Stimulated activated memory B cell treated with anti-CD40 and anti-IgM and Interleukin-4, amounts not matched to agents 10 μg/mL and 1 μg/mL and 100 μg/mL, for 72 hours (primary cell): Measurements from ENCODE around the gene DCST2.

Experiments
- ATAC-seq: fragments of 150-1000 bp; cut with Tn5 transposase; 2 replicates; pipeline ENCODE4 v1.10.0; 2021
- H3K27ac Mint-ChIP-seq: one replicate; pipeline ENCODE4 v1.8.0; 2022; ENCODE audit warnings: mild to moderate bottlenecking, mixed read lengths
- H3K27me3 Mint-ChIP-seq: one replicate; pipeline ENCODE4 v1.8.0; 2022; ENCODE audit warnings: mixed read lengths
- H3K36me3 Mint-ChIP-seq: one replicate; pipeline ENCODE4 v1.8.0; 2022; ENCODE audit warnings: mixed read lengths
- H3K4me1 Mint-ChIP-seq: one replicate; pipeline ENCODE4 v1.8.0; 2022; ENCODE audit warnings: mixed read lengths
- H3K4me3 Mint-ChIP-seq: one replicate; pipeline ENCODE4 v1.8.0; 2022; ENCODE audit warnings: mild to moderate bottlenecking, moderate library complexity, mixed read lengths
- H3K9me3 Mint-ChIP-seq: one replicate; pipeline ENCODE4 v1.8.0; 2022; ENCODE audit warnings: mixed read lengths

DCST2 gene

GRCh38 chr1:155033524-155033923, at the start of gene DCST2, which contains the start of gene DCST1:
Gene DCST2 (minus strand): TSS chr1:155033781. CDS start chr1:155033701, 80 bp downstream.
Gene DCST1 (plus strand): TSS chr1:155033824. CDS start chr1:155034037, 213 bp downstream.
- Mint-ChIP-seq H3K9me3 (no peaks in the 10 kb centered on the region), H3K27ac (no peak within 1 kb of the TSS), H3K27me3 (peaks cover 34% of the 10 kb centered on the region), H3K4me3 (no peak within 1 kb of the TSS), H3K4me1 (peaks cover 6% of the 10 kb centered on the region), H3K36me3 (no peaks in the 10 kb centered on the region)
- no peak for ATAC-seq

DNA sequence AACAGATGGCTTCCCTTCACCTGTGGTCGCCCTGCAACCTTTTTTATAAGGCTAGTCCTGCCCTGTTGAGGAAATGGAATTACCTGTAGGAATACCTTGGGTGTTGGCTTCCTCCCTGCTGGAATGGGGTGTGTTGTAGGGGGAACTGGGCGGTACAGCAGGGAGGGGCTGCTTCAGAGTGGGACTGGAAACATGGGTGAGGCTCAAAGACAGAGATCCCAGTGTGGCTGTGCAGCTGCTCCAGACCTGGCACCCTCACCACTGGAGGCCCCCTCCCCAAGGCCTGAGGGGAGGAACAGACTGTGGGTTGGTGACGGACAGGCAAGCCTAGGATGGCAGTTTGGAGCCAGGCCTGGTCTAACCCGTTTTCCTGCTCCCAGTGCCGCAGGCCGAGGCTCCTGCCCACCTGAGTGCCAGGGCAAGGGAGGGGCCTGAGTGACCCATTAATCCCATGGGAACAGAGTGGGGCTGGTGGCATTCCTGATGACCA, 49.5 kb upstream of the DCST2 start:
- Mint-ChIP-seq H3K4me3 (no peak overlapping the region), H3K27ac (no peak overlapping the region), H3K9me3 (no peaks in the 10 kb centered on the region), H3K36me3 (no peaks in the 10 kb centered on the region), H3K27me3 (peaks cover 47% of the 10 kb centered on the region), H3K4me1 (peaks cover 59% of the 10 kb centered on the region)
- ATAC-seq: no peak

- Mint-ChIP-seq H3K27me3 (peaks cover 47% of the 10 kb centered on the region), H3K4me3 (peak overlapping the region; percentile 65), H3K9me3 (no peaks in the 10 kb centered on the region), H3K36me3 (no peaks in the 10 kb centered on the region), H3K4me1 (peaks cover 66% of the 10 kb centered on the region), H3K27ac (no peak overlapping the region)
- no peak for ATAC-seq
These were observed 48.9 kb upstream of the DCST2 start for GRCh38 chr1:155082301-155083051.

DNA sequence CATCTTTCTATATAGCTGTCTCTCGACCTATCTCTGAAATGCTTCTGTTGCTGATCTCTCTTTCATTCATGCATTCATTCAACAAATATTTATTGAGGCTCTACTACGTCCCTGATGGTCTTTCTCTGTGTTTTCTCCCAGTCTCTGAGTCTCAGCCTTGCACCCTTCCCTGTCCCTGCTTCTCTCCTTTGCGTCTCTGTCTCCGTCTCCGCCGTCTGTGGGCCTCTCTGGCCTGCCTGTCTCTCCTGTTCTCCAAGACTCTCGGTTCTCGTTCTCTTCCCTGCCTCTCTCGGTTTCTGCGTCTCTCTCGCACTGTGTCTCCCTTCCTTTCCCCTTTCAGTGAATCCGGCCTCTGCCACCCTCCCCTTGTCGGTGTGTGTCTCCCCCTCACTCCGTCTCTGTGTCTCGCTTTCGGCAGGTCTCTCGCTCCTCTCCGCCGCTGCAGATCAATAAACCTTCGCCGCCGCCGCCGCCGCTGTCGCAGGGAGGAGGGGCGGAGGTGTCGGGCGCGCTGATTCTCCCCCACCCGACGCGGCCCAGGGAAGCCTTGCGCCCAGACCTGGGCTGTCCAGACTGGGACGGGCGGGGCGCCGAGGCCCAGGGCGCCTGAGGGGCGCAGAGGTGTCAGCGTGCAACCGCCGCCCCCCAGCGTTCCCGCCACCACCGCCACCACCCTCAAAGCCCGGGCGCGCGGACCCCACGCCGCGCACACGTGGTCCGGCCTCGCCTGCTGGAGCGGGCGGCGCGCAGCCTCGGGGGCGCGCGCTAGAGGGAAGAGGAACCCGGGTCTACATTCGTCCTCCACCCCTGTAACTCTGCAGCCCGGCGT, 48.1 kb upstream of the DCST2 start:
- H3K4me3 Mint-ChIP-seq: peak overlapping the region; percentile 65
- H3K27me3 Mint-ChIP-seq: peaks cover 47% of the 10 kb centered on the region
- H3K4me1 Mint-ChIP-seq: peaks cover 66% of the 10 kb centered on the region
- ATAC-seq: no peak
- no peaks in the 10 kb centered on the region for H3K9me3 Mint-ChIP-seq
- H3K27ac Mint-ChIP-seq: no peak overlapping the region
- no peaks in the 10 kb centered on the region for H3K36me3 Mint-ChIP-seq

DNA sequence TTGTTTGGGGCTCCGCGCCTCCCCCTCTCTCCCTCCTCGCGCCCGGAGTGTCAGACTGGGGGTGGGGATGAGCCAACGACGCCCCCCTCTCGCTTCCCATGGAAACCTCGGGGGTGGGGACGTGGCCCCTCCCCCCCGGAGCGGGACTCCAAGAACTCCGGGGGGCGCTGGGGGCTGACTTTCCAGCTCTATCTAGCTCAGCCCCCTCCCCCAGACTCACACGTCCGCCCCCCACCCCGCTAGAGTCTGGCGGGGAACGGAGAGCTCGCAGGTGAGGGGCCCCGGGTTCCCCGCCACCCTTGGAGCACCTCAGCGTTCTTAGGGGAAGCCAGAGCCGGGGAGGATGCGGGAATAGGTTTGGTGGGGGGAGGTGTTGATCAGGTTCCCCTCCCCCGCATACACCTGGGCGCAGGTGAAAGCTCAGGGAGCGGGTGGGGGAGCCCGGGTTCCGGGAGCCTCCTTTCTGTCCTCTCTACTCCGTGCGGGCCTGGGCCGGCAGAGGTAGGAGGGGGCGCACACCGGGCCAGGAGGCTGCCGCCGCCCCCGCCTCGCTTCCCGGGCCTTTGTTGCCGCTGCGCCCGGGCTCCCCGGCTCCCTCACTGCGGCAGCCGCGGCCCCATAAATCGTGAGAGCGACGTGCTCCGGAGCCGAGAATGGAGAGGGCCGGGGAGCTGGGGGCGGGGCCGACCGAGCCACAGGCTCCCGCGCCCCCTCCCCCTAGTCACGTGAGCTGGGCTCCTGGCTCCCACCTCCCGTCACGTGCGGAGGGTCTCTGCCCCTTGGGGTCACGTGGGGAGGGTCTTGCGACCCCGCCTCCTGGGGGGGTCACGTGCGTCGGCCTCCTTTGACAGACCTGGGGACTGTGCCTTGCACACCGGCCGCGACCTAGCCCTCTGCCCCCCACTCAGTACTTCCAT, 47.0 kb upstream of the DCST2 start:
- Mint-ChIP-seq H3K36me3 (no peaks in the 10 kb centered on the region), H3K27ac (no peak overlapping the region), H3K4me3 (peak overlapping the region; percentile 6), H3K27me3 (peaks cover 47% of the 10 kb centered on the region), H3K4me1 (peaks cover 57% of the 10 kb centered on the region), H3K9me3 (no peaks in the 10 kb centered on the region)
- no peak for ATAC-seq

- Mint-ChIP-seq H3K36me3 (no peaks in the 10 kb centered on the region), H3K27me3 (peaks cover 47% of the 10 kb centered on the region), H3K27ac (peak overlapping the region; percentile 50), H3K4me1 (peaks cover 52% of the 10 kb centered on the region), H3K4me3 (peak overlapping the region; percentile 68), H3K9me3 (no peaks in the 10 kb centered on the region)
- ATAC-seq: no peak
These were observed 46.1 kb upstream of the DCST2 start for GRCh38 chr1:155079487-155080311.

DNA sequence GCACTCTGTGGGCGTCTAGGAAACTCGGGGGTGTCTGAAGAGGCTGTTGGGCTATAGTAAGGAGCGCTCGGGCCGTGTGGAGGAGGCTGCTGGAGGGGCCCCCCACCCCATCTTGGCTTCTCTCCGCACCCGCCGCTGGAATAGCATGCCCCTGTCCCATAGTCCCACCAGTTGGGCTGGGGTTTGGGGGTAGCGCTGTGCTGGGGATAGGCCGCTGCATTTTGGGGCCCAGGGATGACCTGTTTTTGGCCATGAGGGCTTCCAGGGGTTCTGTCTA, 45.6 kb upstream of the DCST2 start:
- H3K9me3 Mint-ChIP-seq: no peaks in the 10 kb centered on the region
- H3K36me3 Mint-ChIP-seq: no peaks in the 10 kb centered on the region
- ATAC-seq: no peak
- peaks cover 47% of the 10 kb centered on the region for H3K27me3 Mint-ChIP-seq
- peak overlapping the region; percentile 68 for H3K4me3 Mint-ChIP-seq
- H3K27ac Mint-ChIP-seq: peak overlapping the region; percentile 50
- peaks cover 47% of the 10 kb centered on the region for H3K4me1 Mint-ChIP-seq

DNA sequence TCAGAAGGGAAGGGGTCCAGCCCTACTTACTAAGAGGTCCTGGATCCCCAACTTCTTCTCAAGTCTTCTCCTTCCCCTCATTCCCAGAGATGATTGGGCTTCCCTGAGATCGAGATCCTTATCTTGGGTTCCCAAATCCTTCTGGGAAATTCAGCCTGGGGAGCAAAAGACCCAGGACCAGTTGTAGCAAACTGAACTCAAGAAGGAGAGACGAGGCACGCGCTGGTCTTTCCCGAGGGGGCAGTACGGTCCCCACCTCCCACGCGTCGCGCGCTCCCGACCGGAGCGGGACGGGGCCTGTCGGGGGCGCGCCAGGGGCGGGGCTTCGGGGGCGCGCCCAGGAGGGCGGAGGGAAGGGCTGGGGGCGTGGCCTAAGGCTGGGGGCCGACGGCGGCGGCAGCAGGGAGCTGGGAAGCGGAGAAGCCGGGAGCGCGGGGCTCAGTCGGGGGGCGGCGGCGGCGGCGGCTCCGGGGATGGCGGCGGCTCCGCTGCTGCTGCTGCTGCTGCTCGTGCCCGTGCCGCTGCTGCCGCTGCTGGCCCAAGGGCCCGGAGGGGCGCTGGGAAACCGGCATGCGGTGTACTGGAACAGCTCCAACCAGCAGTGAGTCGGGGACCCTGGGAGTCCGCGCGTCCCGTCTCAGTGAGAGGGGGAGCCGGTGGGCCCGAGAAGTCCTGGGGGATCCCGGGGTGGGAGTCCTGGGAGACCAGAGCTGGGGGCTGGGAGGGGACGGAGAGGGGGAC, 45.1 kb upstream of the DCST2 start, which contains the start of gene EFNA3:
EFNA3 (plus strand) TSS at position 369 of the 741 bp plus-strand sequence; CDS start at position 474, 105 bp downstream.
- ATAC-seq: peak; percentile 68
- H3K27ac Mint-ChIP-seq: peak within 1 kb of the TSS; percentile 50
- peaks cover 41% of the 10 kb centered on the region for H3K27me3 Mint-ChIP-seq
- no peaks in the 10 kb centered on the region for H3K9me3 Mint-ChIP-seq
- no peaks in the 10 kb centered on the region for H3K36me3 Mint-ChIP-seq
- H3K4me3 Mint-ChIP-seq: peak within 1 kb of the TSS; percentile 68
- H3K4me1 Mint-ChIP-seq: peaks cover 46% of the 10 kb centered on the region

DNA sequence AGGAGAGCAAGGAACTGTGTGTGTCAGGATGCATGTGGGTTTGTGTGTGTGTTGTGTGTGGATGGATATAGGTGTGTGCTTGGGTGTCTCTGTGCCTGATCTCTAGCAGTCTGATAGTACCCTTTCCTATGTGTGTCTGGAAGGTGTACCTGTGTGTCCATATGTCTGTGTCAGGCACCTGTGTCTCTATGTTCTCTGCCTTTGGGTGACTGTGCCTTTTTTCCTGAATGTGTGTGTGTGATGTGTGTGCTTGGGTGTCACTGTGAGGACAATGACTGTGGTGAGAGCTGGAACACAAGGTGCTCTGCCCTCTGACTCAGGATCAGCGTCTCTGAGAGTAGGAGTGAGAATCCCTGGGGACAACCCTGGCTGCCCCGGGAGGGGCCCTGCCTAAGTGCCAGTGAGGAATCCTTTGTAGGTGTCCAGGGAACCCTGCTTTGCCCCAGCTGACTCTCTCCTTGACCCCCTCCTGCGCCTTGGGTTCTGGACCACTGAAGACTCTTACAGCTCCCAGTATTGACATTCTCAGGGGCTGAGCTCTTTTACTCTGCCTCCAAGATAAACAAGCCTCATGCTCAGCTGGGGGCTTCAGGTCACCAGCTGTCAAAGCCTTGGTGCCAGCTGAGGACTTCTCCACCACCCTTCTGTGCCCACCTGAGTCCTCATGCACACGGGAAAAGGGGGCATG, 44.3 kb upstream of the DCST2 start:
- ATAC-seq: no peak
- Mint-ChIP-seq H3K27ac (no peak overlapping the region), H3K36me3 (no peaks in the 10 kb centered on the region), H3K4me3 (no peak overlapping the region), H3K4me1 (peaks cover 50% of the 10 kb centered on the region), H3K27me3 (peaks cover 34% of the 10 kb centered on the region), H3K9me3 (no peaks in the 10 kb centered on the region)

DNA sequence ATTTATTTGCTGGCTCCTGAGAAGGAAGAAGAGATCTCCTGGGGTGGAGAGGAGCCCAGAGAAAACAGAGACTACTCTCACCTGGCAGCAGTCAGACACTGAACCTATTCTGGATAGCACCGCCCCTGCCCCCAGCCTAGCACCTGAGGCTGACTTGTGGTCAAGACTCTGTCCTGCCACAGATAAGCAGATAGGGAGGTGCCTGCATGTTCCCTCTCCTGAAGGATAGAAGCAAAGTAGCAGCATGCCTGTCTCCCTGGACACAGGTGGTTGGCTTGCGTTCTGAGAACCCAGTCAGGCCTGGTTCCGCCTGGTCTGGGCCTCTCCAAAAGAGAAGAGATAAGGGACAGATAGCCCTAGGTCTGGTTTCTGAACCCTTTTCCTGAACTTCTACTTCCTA, 43.8 kb upstream of the DCST2 start:
- Mint-ChIP-seq H3K36me3 (no peaks in the 10 kb centered on the region), H3K27ac (no peak overlapping the region), H3K9me3 (no peaks in the 10 kb centered on the region), H3K4me3 (no peak overlapping the region), H3K4me1 (peaks cover 46% of the 10 kb centered on the region), H3K27me3 (peaks cover 28% of the 10 kb centered on the region)
- no peak for ATAC-seq

DNA sequence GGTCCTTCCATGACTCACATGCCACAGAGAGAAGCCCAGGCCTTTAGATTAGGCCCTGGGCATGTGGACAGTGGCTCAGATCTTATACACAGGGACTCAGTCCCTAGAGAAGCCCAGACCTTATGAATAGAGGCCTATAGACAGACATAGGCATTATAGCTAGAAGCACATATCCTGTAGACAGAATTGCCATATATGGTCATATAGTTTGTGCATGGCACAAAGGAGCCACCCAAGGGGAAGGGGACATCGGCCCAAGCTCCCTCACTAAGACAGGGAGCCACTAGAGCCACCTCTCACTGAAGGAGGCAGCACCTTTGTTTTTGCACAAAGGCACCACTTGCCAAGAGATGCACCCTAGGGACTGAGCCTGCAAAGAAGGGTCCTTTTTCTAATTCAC, 42.8 kb upstream of the DCST2 start:
- Mint-ChIP-seq H3K27ac (no peak overlapping the region), H3K4me1 (peaks cover 42% of the 10 kb centered on the region), H3K9me3 (no peaks in the 10 kb centered on the region), H3K36me3 (no peaks in the 10 kb centered on the region), H3K27me3 (peaks cover 19% of the 10 kb centered on the region), H3K4me3 (no peak overlapping the region)
- ATAC-seq: no peak

DNA sequence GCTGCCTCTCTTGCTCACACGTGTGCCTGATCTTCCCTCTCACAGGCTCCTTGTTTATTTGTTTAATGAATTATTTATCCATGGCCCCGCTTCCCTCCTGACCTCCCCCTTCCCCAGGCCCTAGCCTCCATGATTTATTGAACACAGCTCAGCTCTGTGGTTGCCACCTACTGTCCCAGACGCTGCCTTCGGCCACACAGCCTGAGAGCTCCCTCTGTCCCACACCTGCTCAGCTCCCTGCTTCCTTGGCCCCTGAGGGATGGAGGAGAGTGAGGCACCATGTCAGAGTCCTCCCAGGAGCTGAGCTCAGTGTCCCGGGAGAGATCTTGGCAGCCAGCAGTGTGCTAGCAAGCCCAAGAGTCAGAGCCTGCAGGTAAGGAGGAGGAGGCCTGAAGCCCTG, 42.0 kb upstream of the DCST2 start:
- ATAC-seq: no peak
- no peaks in the 10 kb centered on the region for H3K9me3 Mint-ChIP-seq
- peaks cover 43% of the 10 kb centered on the region for H3K4me1 Mint-ChIP-seq
- H3K27ac Mint-ChIP-seq: no peak overlapping the region
- no peak overlapping the region for H3K4me3 Mint-ChIP-seq
- H3K36me3 Mint-ChIP-seq: no peaks in the 10 kb centered on the region
- peaks cover 15% of the 10 kb centered on the region for H3K27me3 Mint-ChIP-seq
